ENCODE results near the gene IL17RC. TPM values are rescaled to one million over a fixed set of nuclear protein-coding genes. Genes with fewer than 3 reads are reported as not detected.

IL17RC gene
- total RNA-seq, 2 experiments from 2014 or later, result 0.23 to 0.73 TPM

DNA sequence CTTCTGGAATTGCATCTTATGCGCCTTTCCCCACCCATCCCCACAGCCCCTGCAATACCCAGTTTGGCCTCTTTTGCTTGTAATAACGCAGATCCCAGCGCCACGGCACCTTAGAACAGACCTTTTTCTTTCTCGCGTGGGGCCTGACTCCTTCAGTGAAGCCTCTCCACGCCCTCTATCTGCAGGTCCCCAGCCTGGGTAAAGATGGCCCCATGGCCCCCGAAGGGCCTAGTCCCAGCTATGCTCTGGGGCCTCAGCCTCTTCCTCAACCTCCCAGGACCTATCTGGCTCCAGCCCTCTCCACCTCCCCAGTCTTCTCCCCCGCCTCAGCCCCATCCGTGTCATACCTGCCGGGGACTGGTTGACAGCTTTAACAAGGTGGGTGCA lies 17.3 kb downstream of the IL17RC start:
- Histone ChIP-seq H3K9me3 (ENCODE audit: low read length) (no peaks in the 10 kb centered on the region), H3K4me1 (ENCODE audit: insufficient read depth, low read length, poor library complexity, severe bottlenecking) (peaks cover 22% of the 10 kb centered on the region), H3K79me2 (ENCODE audit: insufficient read depth, low read depth, low read length) (no peaks in the 10 kb centered on the region; the same call in 1 of the 2 replicates), H4K20me1 (ENCODE audit: insufficient read depth, low read length) (no peaks in the 10 kb centered on the region), H3K4me3 (ENCODE audit: low read depth, low read length, poor library complexity, severe bottlenecking) (peak overlapping the region; percentile 71), H3K4me2 (ENCODE audit: low read length) (peak overlapping the region; percentile 87), H3K36me3 (ENCODE audit: insufficient read depth, low read length) (peaks cover 16% of the 10 kb centered on the region; the same call in 1 of the 2 replicates), H3K27ac (ENCODE audit: low read depth, low read length, poor library complexity, severe bottlenecking) (peak overlapping the region; percentile 76), H3K9me2 (ENCODE audit: insufficient read depth, low read length) (no peaks in the 10 kb centered on the region), H2AFZ (ENCODE audit: low read length) (peak overlapping the region; percentile 77)
- TF ChIP-seq CTCF (conservative IDR thresholded peaks at IDR 0.05; ENCODE audit: low read length), result peak; percentile 48
- TF ChIP-seq EZH2phosphoT487 (IDR thresholded peaks at IDR 0.05; ENCODE audit: borderline replicate concordance, low read depth, low read length), result no peak
- intact Hi-C loops (cut with micrococcal nuclease; ENCODE audit: unreplicated experiment), result loop anchor here (5.0 to 10.0 kb wide), 6 partner anchors 92 to 537 kb away; partner anchors contain the start of genes ARPC4, RPUSD3, SEC13 and SETD5
- TSS peak; percentile 81 for BruUV-seq (replicated peaks)
- CTCF ChIA-PET (ENCODE audit: unreplicated experiment), result interaction anchor here (0.6 kb wide), 1 partner anchor 323 kb away, joined by 3 read pairs; no protein-coding TSS in a partner anchor
- DNase-seq (ENCODE audit: low spot score), result peak; percentile 40
- POLR2A ChIA-PET, result interaction anchor here (1.1 to 1.2 kb wide), 3 partner anchors 18 to 280 kb away, joined by 3 to 5 read pairs (median 4); partner anchors contain the start of gene PRRT3

DNA sequence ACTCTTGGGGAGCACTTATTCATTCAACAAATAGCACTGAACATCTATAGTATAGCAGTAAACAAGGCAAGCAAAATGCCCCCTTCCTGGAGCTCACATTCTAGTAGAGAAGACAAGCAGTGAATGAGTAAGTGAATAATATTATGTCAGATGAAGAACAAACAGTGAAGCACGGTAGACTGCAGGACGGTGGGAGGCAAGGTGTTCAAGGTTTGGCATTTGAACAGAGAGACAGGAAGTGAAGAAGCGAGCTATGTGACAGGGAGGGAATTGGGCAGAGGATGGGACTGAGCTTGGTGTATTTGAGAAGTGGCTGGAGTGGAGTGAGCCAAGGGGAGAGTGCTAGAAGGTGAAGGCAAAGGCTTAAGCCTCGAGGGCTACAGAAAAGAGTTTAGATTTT lies 18.1 kb downstream of the IL17RC start:
- intact Hi-C loops (cut with micrococcal nuclease; ENCODE audit: unreplicated experiment), result loop anchor here (5.0 to 10.0 kb wide), 6 partner anchors 93 to 538 kb away; partner anchors contain the start of genes ARPC4, RPUSD3, SEC13 and SETD5
- no TSS peak for BruUV-seq (replicated peaks)
- CTCF ChIA-PET (ENCODE audit: unreplicated experiment), result no interaction called here

More for the DNA sequence above, 18.1 kb downstream of the IL17RC start:
- TF ChIP-seq EZH2phosphoT487 (IDR thresholded peaks at IDR 0.05; ENCODE audit: borderline replicate concordance, low read depth, low read length) (no peak), CTCF (conservative IDR thresholded peaks at IDR 0.05; ENCODE audit: low read length) (no peak)
- Histone ChIP-seq H3K4me3 (ENCODE audit: low read depth, low read length, poor library complexity, severe bottlenecking) (peak overlapping the region; percentile 71), H3K9me3 (ENCODE audit: low read length) (no peaks in the 10 kb centered on the region), H3K4me2 (ENCODE audit: low read length) (peak overlapping the region; percentile 87), H3K9me2 (ENCODE audit: insufficient read depth, low read length) (no peaks in the 10 kb centered on the region), H3K36me3 (ENCODE audit: insufficient read depth, low read length) (peaks cover 16% of the 10 kb centered on the region; the same call in 1 of the 2 replicates), H4K20me1 (ENCODE audit: insufficient read depth, low read length) (no peaks in the 10 kb centered on the region), H2AFZ (ENCODE audit: low read length) (no peak overlapping the region), H3K79me2 (ENCODE audit: insufficient read depth, low read depth, low read length) (no peaks in the 10 kb centered on the region; the same call in 1 of the 2 replicates), H3K27ac (ENCODE audit: low read depth, low read length, poor library complexity, severe bottlenecking) (no peak overlapping the region), H3K4me1 (ENCODE audit: insufficient read depth, low read length, poor library complexity, severe bottlenecking) (peaks cover 22% of the 10 kb centered on the region)
- POLR2A ChIA-PET, result interaction anchor here (0.6 to 0.8 kb wide), 2 partner anchors 16 to 45 kb away, joined by 3 to 4 read pairs; partner anchors contain the start of gene JAGN1
- no peak for DNase-seq (ENCODE audit: low spot score)

Data from OCI-LY7 (cell line).